ENCODE data around the gene PHGDH. TPM values are rescaled to one million over a fixed set of nuclear protein-coding genes. Genes with fewer than 3 reads are reported as not detected.

The PHGDH gene
- total RNA-seq, 1 experiment from 2014 or later: 82.0 TPM

GRCh38 chr1:119679223-119679622 is 32.5 kb upstream of the PHGDH start:
- CTCF ChIA-PET: no interaction called here
- BruUV-seq (replicated peaks): no TSS peak
- no peaks in the 10 kb centered on the region for H3K9me3 ChIP-seq (ENCODE audit: control insufficient read depth, insufficient read depth, low read depth, low read length)
- peaks cover 4% of the 10 kb centered on the region for H3K4me1 ChIP-seq (ENCODE audit: control insufficient read depth, insufficient read depth, low read length)
- no peak overlapping the region for H3K27ac ChIP-seq (ENCODE audit: low read length)
- no peaks in the 10 kb centered on the region for H3K36me3 ChIP-seq (ENCODE audit: control insufficient read depth, insufficient read depth, low read length)
- no peaks in the 10 kb centered on the region; the same call in none of the 2 replicates for H3K27me3 ChIP-seq (ENCODE audit: control insufficient read depth, insufficient read depth, low read length)
- no peak overlapping the region for H3K4me3 ChIP-seq (ENCODE audit: low read depth in 2 of 2, low read length in 2 of 2)
- ATAC-seq: no peak
- in situ Hi-C loops (cut with HindIII; ENCODE audit: low pct_unique_long_range_greater_than_20kb, low sequenced_read_pairs) (no loop called here), intact Hi-C loops (cut with micrococcal nuclease; ENCODE audit: unreplicated experiment) (no loop called here)
- no peak for TF ChIP-seq POLR2AphosphoS5 (IDR thresholded peaks at IDR 0.05; ENCODE audit: low read depth, low read length)
- no peak for TF ChIP-seq CTCF (IDR thresholded peaks at IDR 0.05)
- no peak for TF ChIP-seq SIN3A (IDR thresholded peaks at IDR 0.05; ENCODE audit: borderline replicate concordance, insufficient read depth, low read depth, low read length)
- no peak for TF ChIP-seq TCF7L2 (IDR thresholded peaks at IDR 0.05; ENCODE audit: low read depth, low read length)
- TF ChIP-seq REST (IDR thresholded peaks at IDR 0.05; ENCODE audit: insufficient read depth in 1 of 2, low read depth in 2 of 2, low read length in 1 of 2): no peak
- POLR2A ChIA-PET: no interaction called here
- DNase-seq (ENCODE audit: low read depth, low spot score): no peak

- POLR2A ChIA-PET: no interaction called here
- Histone ChIP-seq H3K36me3 (ENCODE audit: control insufficient read depth, insufficient read depth, low read length) (no peaks in the 10 kb centered on the region), H3K9me3 (ENCODE audit: control insufficient read depth, insufficient read depth, low read depth, low read length) (no peaks in the 10 kb centered on the region), H3K27ac (ENCODE audit: low read length) (no peak overlapping the region), H3K27me3 (ENCODE audit: control insufficient read depth, insufficient read depth, low read length) (no peaks in the 10 kb centered on the region; the same call in none of the 2 replicates), H3K4me3 (ENCODE audit: low read depth in 2 of 2, low read length in 2 of 2) (no peak overlapping the region), H3K4me1 (ENCODE audit: control insufficient read depth, insufficient read depth, low read length) (peaks cover 3% of the 10 kb centered on the region)
- no peak for ATAC-seq
- no TSS peak for BruUV-seq (replicated peaks)
- in situ Hi-C loops (cut with HindIII; ENCODE audit: low pct_unique_long_range_greater_than_20kb, low sequenced_read_pairs): no loop called here
- DNase-seq (ENCODE audit: low read depth, low spot score): no peak
- intact Hi-C loops (cut with micrococcal nuclease; ENCODE audit: unreplicated experiment): no loop called here
- TF ChIP-seq CTCF (IDR thresholded peaks at IDR 0.05) (no peak), REST (IDR thresholded peaks at IDR 0.05; ENCODE audit: insufficient read depth in 1 of 2, low read depth in 2 of 2, low read length in 1 of 2) (no peak), TCF7L2 (IDR thresholded peaks at IDR 0.05; ENCODE audit: low read depth, low read length) (no peak), POLR2AphosphoS5 (IDR thresholded peaks at IDR 0.05; ENCODE audit: low read depth, low read length) (no peak), SIN3A (IDR thresholded peaks at IDR 0.05; ENCODE audit: borderline replicate concordance, insufficient read depth, low read depth, low read length) (no peak)
- CTCF ChIA-PET: no interaction called here
Measured at GRCh38 chr1:119680193-119680592, 31.5 kb upstream of the PHGDH start.
